Lower leg skin (tissue), 3 donors: Measurements from ENCODE around the gene SSTR3.

Experiments
- CTCF ChIP-seq, 3 donors: fragments of 450-650 bp; IDR thresholded peaks; one replicate each; pipeline ENCODE4 v1.5.1; 2016; ENCODE audit warnings: antibody characterized with exemption in 3 of 3, mild to moderate bottlenecking in 3 of 3, moderate library complexity in 2 of 3
- POLR2A ChIP-seq, 2 donors: fragments of 450-650 bp; IDR thresholded peaks; one replicate each; pipeline ENCODE4 v1.6.1; 2016 to 2017; ENCODE audit warnings: antibody characterized with exemption in 2 of 2, mild to moderate bottlenecking in 1 of 2, moderate library complexity in 1 of 2

DNA sequence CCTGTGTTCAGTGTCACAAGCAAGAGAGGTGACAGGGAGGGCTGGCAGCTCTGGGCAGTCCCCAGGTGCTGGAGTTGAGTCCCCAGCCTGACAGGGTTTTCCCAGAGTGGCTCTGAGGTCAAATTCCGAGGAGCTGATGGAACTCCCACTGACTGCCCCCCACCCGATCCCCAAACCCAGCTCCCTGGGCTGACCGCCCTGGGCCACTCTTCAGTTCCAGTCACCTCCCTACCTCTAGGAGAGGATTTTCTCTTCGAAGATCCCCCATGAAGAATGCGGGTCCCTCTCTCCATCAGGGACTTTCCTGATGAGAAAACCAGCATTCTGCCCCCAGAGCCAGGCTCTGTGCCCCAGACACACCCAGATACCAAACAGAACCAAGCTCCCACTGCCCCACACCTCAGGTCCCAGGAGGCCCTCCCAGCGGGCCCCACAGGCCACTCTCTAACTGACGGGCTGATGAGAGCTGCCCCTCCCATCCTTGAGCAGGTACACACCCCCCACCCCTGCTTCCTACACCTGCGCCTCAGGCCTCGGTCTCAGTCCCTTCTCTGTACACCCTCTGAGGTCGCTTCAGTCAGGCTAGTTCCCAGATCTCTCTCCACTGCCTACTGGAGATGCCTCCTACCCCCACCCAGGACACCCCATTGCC is 43.9 kb upstream of the SSTR3 start:
- TF ChIP-seq CTCF (IDR thresholded peaks at IDR 0.05) (no peak), POLR2A (IDR thresholded peaks at IDR 0.05) (no peak)
